ENCODE measurements around the gene TTC23L.

DNA sequence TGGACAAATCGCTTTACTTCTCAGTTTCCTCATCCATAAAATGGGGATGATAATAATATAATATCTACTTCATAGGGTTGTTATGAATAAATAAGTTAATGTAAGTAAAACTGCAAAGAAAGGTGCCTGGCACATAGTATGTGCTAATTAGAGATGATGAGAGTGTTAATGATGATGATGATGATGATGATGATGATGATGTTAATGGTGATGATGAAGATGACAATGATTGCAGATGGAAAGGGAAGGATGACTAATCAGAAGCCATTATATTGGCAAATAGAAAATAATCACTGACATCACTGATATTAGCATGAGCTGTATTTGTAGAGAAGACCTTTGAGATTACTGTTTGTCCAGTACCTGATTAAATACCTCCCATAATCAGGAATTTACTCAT lies 55.8 kb downstream of the TTC23L start:
- TF ChIP-seq, protein P1, sequence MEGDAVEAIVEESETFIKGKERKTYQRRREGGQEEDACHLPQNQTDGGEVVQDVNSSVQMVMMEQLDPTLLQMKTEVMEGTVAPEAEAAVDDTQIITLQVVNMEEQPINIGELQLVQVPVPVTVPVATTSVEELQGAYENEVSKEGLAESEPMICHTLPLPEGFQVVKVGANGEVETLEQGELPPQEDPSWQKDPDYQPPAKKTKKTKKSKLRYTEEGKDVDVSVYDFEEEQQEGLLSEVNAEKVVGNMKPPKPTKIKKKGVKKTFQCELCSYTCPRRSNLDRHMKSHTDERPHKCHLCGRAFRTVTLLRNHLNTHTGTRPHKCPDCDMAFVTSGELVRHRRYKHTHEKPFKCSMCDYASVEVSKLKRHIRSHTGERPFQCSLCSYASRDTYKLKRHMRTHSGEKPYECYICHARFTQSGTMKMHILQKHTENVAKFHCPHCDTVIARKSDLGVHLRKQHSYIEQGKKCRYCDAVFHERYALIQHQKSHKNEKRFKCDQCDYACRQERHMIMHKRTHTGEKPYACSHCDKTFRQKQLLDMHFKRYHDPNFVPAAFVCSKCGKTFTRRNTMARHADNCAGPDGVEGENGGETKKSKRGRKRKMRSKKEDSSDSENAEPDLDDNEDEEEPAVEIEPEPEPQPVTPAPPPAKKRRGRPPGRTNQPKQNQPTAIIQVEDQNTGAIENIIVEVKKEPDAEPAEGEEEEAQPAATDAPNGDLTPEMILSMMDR (IDR thresholded peaks at IDR 0.05; ENCODE audit: low read depth, low read length), result no peak
- TF ChIP-seq POLR2A (IDR thresholded peaks at IDR 0.05; ENCODE audit: extremely low read depth, insufficient read length), result no peak
- TF ChIP-seq, protein P2, sequence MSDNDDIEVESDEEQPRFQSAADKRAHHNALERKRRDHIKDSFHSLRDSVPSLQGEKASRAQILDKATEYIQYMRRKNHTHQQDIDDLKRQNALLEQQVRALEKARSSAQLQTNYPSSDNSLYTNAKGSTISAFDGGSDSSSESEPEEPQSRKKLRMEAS (IDR thresholded peaks at IDR 0.05; ENCODE audit: low read depth, low read length), result no peak

Measured in NB4 (cell line).